K562 (cell line): ENCODE data around the gene PCARE. TPM values are rescaled to one million over a fixed set of nuclear protein-coding genes. Genes with fewer than 3 reads are reported as not detected.

Experiments used
- ATAC-seq: fragments of 200-7000 bp; cut with Tn5 transposase; 3 replicates; pipeline ENCODE4 v1.9.1; 2020; ENCODE audit warnings: moderate library complexity
- BruUV-seq: library from RNA; stranded (reverse); fragments of 400-500 nt; replicated peaks from 2 replicates; lab custom pipeline; 2021; lab: Mats Ljungman, UMichigan
- CTCF ChIA-PET: fragments of 300-600 bp; formaldehyde crosslinking; extraction: SDS; loops from one replicate; lab custom pipeline; 2021; ENCODE audit warnings: low intra/inter-chr PET ratio; lab: Yijun Ruan, JAX
- POLR2A ChIA-PET: fragments of 300-600, 350-650 bp; sonication (Branson Sonifier 250); formaldehyde crosslinking; extraction: SDS; loops from one replicate; lab custom pipeline; 2021; ENCODE audit warnings: antibody characterized with exemption, inconsistent platforms; lab: Yijun Ruan, JAX
- DNase-seq, 4 experiments: peaks; one replicate each; pipeline versions ENCODE4 v3.0.0 to v3.0.0-alpha.2; 2011 to 2018; ENCODE audit warnings: low spot score in 3 of 4, mixed read lengths in 3 of 4; ENCODE audit errors: extremely low read depth in 1 of 4
- FAIRE-seq: peaks from 2 replicates; lab custom pipeline; 2011; peaks lifted over from hg19 to GRCh38; lab: Jason Lieb, UNC
- H2AFZ ChIP-seq: 2 replicates; pipeline ENCODE4 v1.6.0; 2011; ENCODE audit warnings: low read depth, low read length, control low read depth, inconsistent platforms
- H3K27ac ChIP-seq: fragments of 200-600 bp; 3 replicates; pipeline ENCODE4 v1.8.0; 2011; ENCODE audit warnings: low read depth, mild to moderate bottlenecking, control low read depth, inconsistent platforms, low read length, moderate library complexity, mixed read lengths; ENCODE audit errors: extremely low read depth
- H3K27me3 ChIP-seq, 2 experiments: fragments of 300-600 bp in 1 of 2; 2 replicates in 1 of 2; 3 replicates in 1 of 2; pipeline versions ENCODE4 v1.6.0 to v1.8.0; 2011; ENCODE audit warnings: inconsistent platforms in 2 of 2, low read length in 2 of 2, mild to moderate bottlenecking in 1 of 2, mixed read lengths in 1 of 2, moderate library complexity in 1 of 2; ENCODE audit not compliant: control insufficient read depth in 2 of 2, insufficient read depth in 2 of 2
- H3K36me3 ChIP-seq: fragments of 300-600 bp; 3 replicates; pipeline ENCODE4 v1.8.0; 2011; ENCODE audit warnings: mild to moderate bottlenecking, low read length, inconsistent platforms; ENCODE audit not compliant: control insufficient read depth, insufficient read depth
- H3K4me1 ChIP-seq, 2 experiments: fragments of 200-600 bp in 1 of 2; replicated peaks in 1 of 2; 2 replicates in 1 of 2; 3 replicates in 1 of 2; pipeline versions ENCODE4 v1.5.1 to v1.8.0; 2011; ENCODE audit warnings: inconsistent platforms in 2 of 2, low read length in 2 of 2, mild to moderate bottlenecking in 1 of 2, mixed read lengths in 1 of 2, moderate library complexity in 1 of 2; ENCODE audit not compliant: control insufficient read depth in 2 of 2, insufficient read depth in 2 of 2
- H3K4me2 ChIP-seq: 2 replicates; pipeline ENCODE4 v1.6.1; 2011; ENCODE audit warnings: low read length, control low read depth, inconsistent platforms, mixed read lengths; ENCODE audit not compliant: insufficient read depth
- H3K4me3 ChIP-seq: fragments of 200-600 bp; sonication (generic), shearing (Covaris generic); 2 replicates; pipeline ENCODE4 v1.5.1; 2016; ENCODE audit warnings: control low read depth, inconsistent platforms
- H3K79me2 ChIP-seq: fragments of 200-600 bp; 3 replicates; pipeline ENCODE4 v1.8.0; 2011; ENCODE audit warnings: low read length, inconsistent platforms; ENCODE audit not compliant: control insufficient read depth, insufficient read depth
- H3K9ac ChIP-seq, 2 experiments: 2 replicates each; pipeline versions ENCODE4 v1.6.0 to v1.6.1; 2011; ENCODE audit warnings: low read depth in 2 of 2, low read length in 2 of 2, control low read depth in 1 of 2, inconsistent platforms in 1 of 2, mild to moderate bottlenecking in 1 of 2, mixed read lengths in 1 of 2; ENCODE audit not compliant: insufficient read depth in 1 of 2
- H3K9me1 ChIP-seq: one replicate; pipeline ENCODE4 v1.6.0; 2011; ENCODE audit warnings: inconsistent platforms, mild to moderate bottlenecking, low read length, moderate library complexity; ENCODE audit not compliant: control insufficient read depth, insufficient read depth
- H3K9me3 ChIP-seq: replicated peaks from 2 replicates; pipeline ENCODE4 v1.5.1; 2011; ENCODE audit warnings: low read depth, low read length, inconsistent platforms; ENCODE audit not compliant: control insufficient read depth, insufficient read depth
- H4K20me1 ChIP-seq: replicated peaks from 2 replicates; pipeline ENCODE4 v1.6.1; 2011; ENCODE audit warnings: low read length, inconsistent platforms, mixed read lengths; ENCODE audit not compliant: control insufficient read depth, insufficient read depth
- BMI1 ChIP-seq: fragments of 150-350 bp; IDR thresholded peaks from 2 replicates; pipeline ENCODE4 v1.6.1; 2014; ENCODE audit warnings: low read length
- CEBPG ChIP-seq, 3 experiments: fragments of 200-800 bp in 1 of 3; sonication (Bioruptor generic) in 1 of 3; sonication (generic) in 1 of 3; formaldehyde crosslinking in 1 of 3; IDR thresholded peaks in 2 of 3; conservative IDR thresholded peaks in 1 of 3; 2 replicates each; pipeline versions ENCODE4 v1.6.1 to v1.8.0; 2016 to 2022; ENCODE audit warnings: missing compliant biosample characterization in 2 of 3, missing genetic modification characterization in 2 of 3, mild to moderate bottlenecking in 1 of 3, missing genetic modification reagents in 1 of 3
- CHD1 ChIP-seq: fragments of 200-600 bp; sonication (generic); IDR thresholded peaks from one replicate; pipeline ENCODE4 v1.6.1; 2012; ENCODE audit warnings: mild to moderate bottlenecking, moderate library complexity, low read length, inconsistent platforms
- CTBP1 ChIP-seq: fragments of 450-650 bp; IDR thresholded peaks from 2 replicates; pipeline ENCODE4 v1.6.1; 2016; ENCODE audit warnings: borderline replicate concordance
- DNMT1 ChIP-seq: fragments of 450-650 bp; IDR thresholded peaks from 2 replicates; pipeline ENCODE4 v1.6.1; 2016; ENCODE audit warnings: antibody characterized with exemption, mild to moderate bottlenecking
- ESRRB ChIP-seq: fragments of 250-450 bp; sonication (Bioruptor Pico); IDR thresholded peaks from 2 replicates; pipeline ENCODE4 v1.5.0; 2020; ENCODE audit warnings: mild to moderate bottlenecking, moderate library complexity, borderline replicate concordance
- FOXK1 ChIP-seq: sonication (generic); formaldehyde crosslinking; IDR thresholded peaks from 2 replicates; pipeline ENCODE4 v1.8.0; 2022; ENCODE audit warnings: missing genetic modification reagents, mild to moderate bottlenecking, borderline replicate concordance
- POLR2H ChIP-seq: IDR thresholded peaks from 2 replicates; pipeline ENCODE4 v1.6.1; 2016; ENCODE audit warnings: missing genetic modification characterization, low read depth, mild to moderate bottlenecking, control low read depth, missing compliant biosample characterization, moderate library complexity
- SOX6 ChIP-seq: fragments of 450-650 bp; IDR thresholded peaks from 2 replicates; pipeline ENCODE4 v1.6.1; 2014; ENCODE audit warnings: mild to moderate bottlenecking
- SP2 ChIP-seq: IDR thresholded peaks from 2 replicates; pipeline ENCODE4 v1.6.1; 2011; ENCODE audit warnings: mild to moderate bottlenecking, low read depth, low read length, moderate library complexity; ENCODE audit not compliant: poor library complexity, severe bottlenecking; ENCODE audit errors: extremely low read depth
- TAF1 ChIP-seq: IDR thresholded peaks from 2 replicates; pipeline ENCODE4 v1.6.1; 2011; ENCODE audit warnings: mild to moderate bottlenecking, low read length, moderate library complexity; ENCODE audit not compliant: insufficient read depth, control insufficient read depth, severe bottlenecking; ENCODE audit errors: extremely low read depth
- TCF7L2 ChIP-seq: fragments of 150-350 bp; IDR thresholded peaks from 2 replicates; pipeline ENCODE4 v1.6.1; 2016; ENCODE audit warnings: low read depth, mild to moderate bottlenecking, low read length, moderate library complexity
- ZNF699 ChIP-seq: fragments of 250-450 bp; sonication (Bioruptor Pico); IDR thresholded peaks from 2 replicates; pipeline ENCODE4 v1.8.0; 2021; ENCODE audit warnings: mild to moderate bottlenecking, moderate library complexity; ENCODE audit not compliant: insufficient replicate concordance
- WGBS: fragments of 100-300 bp; shearing (Covaris generic); methylation state at CpG from one replicate; pipeline ENCODE4 v1.1.6; 2016; ENCODE audit warnings: low coverage, mixed read lengths; ENCODE audit not compliant: insufficient coverage; ENCODE audit errors: missing lambda C conversion rate; 5-methylcytosine and 5-hydroxymethylcytosine counted together
- in situ Hi-C: fragments of 300-500 bp; cut with MboI; formaldehyde crosslinking; loops from 4 replicates; pipeline ENCODE4 v1.15.0; 2018; ENCODE audit warnings: inconsistent platforms, mixed read lengths
- intact Hi-C: fragments of 100-400 bp; cut with micrococcal nuclease; formaldehyde crosslinking; loops from 2 replicates; pipeline ENCODE4 v1.14.2; 2022
- polyA plus RNA-seq, 8 experiments: library from polyadenylated mRNA; depleted of rRNA in 4 of 8; stranded (reverse) in 5 of 8; unstranded in 3 of 8; fragments of >200 nt; fragmentation: Nextera tagmentation in 2 of 8; fragmentation: Illumina TruSeq in 1 of 8; extraction: Ambion mirVana in 2 of 8; extraction: Trizol in 1 of 8; gene quantifications; 2 replicates each; pipeline versions ENCODE4 v1.2.1 to v1.2.3, GENCODE V29; 2011 to 2014; ENCODE audit warnings: inconsistent platforms in 1 of 8, missing spikeins in 1 of 8
- total RNA-seq, 7 experiments: library from RNA; depleted of rRNA in 6 of 7; stranded (reverse); fragments of >200 nt in 6 of 7; fragmentation: Illumina TruSeq in 2 of 7; extraction: Trizol in 2 of 7; gene quantifications; 2 replicates each; pipeline versions ENCODE4 v1.2.1 to v1.2.3, GENCODE V29; 2011 to 2021; ENCODE audit warnings: low replicate concordance in 1 of 7
- TF ChIP-seq, protein P1 (sequence below): fragments of 250-450 bp; sonication (Bioruptor Pico); IDR thresholded peaks from 2 replicates; pipeline ENCODE4 v1.8.0; 2021; ENCODE audit warnings: moderate library complexity, mild to moderate bottlenecking, inconsistent platforms

The PCARE gene
- total and polyA plus RNA-seq, 9 of the 15 experiments (the other 6 are each of a cell fraction or from before 2014, with no cell fraction given) = not detected

DNA sequence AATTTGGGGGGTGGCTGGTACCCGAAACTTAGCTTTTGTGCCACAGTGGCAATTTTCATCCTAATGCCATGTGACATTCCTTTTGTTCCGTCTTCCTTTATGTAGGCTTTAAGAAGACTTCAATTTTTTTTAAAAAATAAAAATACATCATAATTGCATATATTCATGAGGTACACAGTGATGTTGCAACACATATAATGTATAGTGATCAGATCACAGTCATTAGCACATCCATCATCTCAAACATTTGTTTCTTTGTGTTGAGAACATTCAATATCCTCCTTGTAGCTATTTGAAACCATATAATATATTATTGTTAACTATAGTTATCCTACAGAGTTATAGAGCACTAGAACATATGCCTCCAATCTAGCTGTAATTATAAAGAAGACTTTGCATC is 34.9 kb upstream of the PCARE start:
- peaks cover 2% of the 10 kb centered on the region for H3K9me1 ChIP-seq
- no peak overlapping the region for H3K27ac ChIP-seq
- no peaks in the 10 kb centered on the region for H3K79me2 ChIP-seq
- H3K4me2 ChIP-seq = no peak overlapping the region
- in situ Hi-C loops (no loop called here), intact Hi-C loops (no loop called here)
- no peak for ATAC-seq
- no peak overlapping the region for H3K4me3 ChIP-seq
- H3K9me3 ChIP-seq = no peaks in the 10 kb centered on the region
- no TSS peak for BruUV-seq
- TF ChIP-seq BMI1 (0 out of 2 replicates have a peak, but pooled peaks have one; percentile 50), DNMT1 (no peak), CEBPG (CRISPR knock-in tag; IDR thresholded peaks at IDR 0.05) (no peak), CEBPG (tag; conservative IDR thresholded peaks at IDR 0.05 in 1 of 2, IDR thresholded peaks at IDR 0.05 in 1 of 2) (peak; percentile 22 to 55; a peak in 3 of 4 replicates)
- ChIA-PET CTCF (no interaction called here), POLR2A (interaction anchor here (1.1 kb wide), 1 partner anchor 12 kb away, joined by 3 read pairs; no protein-coding TSS in a partner anchor)
- DNase-seq = no peak
- H3K9ac ChIP-seq = no peak overlapping the region
- H3K36me3 ChIP-seq = no peaks in the 10 kb centered on the region
- H3K27me3 ChIP-seq = peaks cover 2 to 15% of the 10 kb centered on the region in 2 experiments
- no peaks in the 10 kb centered on the region for H4K20me1 ChIP-seq
- H2AFZ ChIP-seq = no peak overlapping the region
- FAIRE-seq = no peak
- no peaks in the 10 kb centered on the region for H3K4me1 ChIP-seq
- 17% methylated on average over 2 of the region's 2 CpGs for WGBS

DNA sequence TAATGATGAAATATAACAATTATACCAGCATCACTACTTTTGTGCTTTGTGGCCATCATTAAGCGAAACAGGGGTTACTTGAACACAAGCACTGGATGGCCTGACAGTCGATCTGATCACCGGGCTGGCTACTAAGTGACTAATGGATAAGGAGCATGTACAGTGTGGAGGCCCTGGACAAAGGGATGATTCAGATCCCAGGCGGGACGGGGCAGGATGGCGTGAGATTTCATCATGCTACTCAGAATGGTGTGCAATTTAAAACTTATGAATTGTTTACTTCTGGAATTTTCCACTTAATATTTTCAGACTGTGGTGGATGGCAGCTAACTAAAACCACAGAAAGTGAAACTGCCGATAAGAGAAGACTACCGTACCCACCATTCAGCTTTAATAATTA is 33.9 kb upstream of the PCARE start:
- POLR2A ChIA-PET = interaction anchor here (1.1 kb wide), 1 partner anchor 13 kb away, joined by 3 read pairs; no protein-coding TSS in a partner anchor
- no peak overlapping the region for H2AFZ ChIP-seq
- no peaks in the 10 kb centered on the region for H3K4me1 ChIP-seq
- H3K9me1 ChIP-seq = peaks cover 2% of the 10 kb centered on the region
- ATAC-seq (peak; percentile 71), FAIRE-seq (no peak), DNase-seq (peak in 1 of 4 experiments; percentile 18)
- H3K27me3 ChIP-seq = peaks cover 2 to 9% of the 10 kb centered on the region in 2 experiments
- H3K79me2 ChIP-seq = no peaks in the 10 kb centered on the region
- BruUV-seq = no TSS peak
- no peaks in the 10 kb centered on the region for H3K9me3 ChIP-seq
- no peaks in the 10 kb centered on the region for H4K20me1 ChIP-seq
- H3K9ac ChIP-seq = no peak overlapping the region
- intact Hi-C loops = no loop called here
- no peak overlapping the region for H3K4me2 ChIP-seq
- WGBS = 0% methylated on average over 8 of the region's 8 CpGs
- no peak overlapping the region for H3K27ac ChIP-seq
- CTCF ChIA-PET = no interaction called here
- H3K4me3 ChIP-seq = no peak overlapping the region
- no peaks in the 10 kb centered on the region for H3K36me3 ChIP-seq
- in situ Hi-C loops = no loop called here
- TF ChIP-seq ZNF699 (CRISPR knock-in tag) = no peak
- TF ChIP-seq CTBP1 = peak; percentile 27; the same call in 1 of the 2 replicates
- peak; percentile 18; the same call in 1 of the 2 replicates for TF ChIP-seq POLR2H (tag)
- no peak for TF ChIP-seq SP2
- peak; percentile 29; the same call in 1 of the 2 replicates for TF ChIP-seq SOX6
- no peak for TF ChIP-seq ESRRB (CRISPR knock-in tag)
- TF ChIP-seq CHD1 = no peak
- TF ChIP-seq TAF1 = no peak
- no peak for TF ChIP-seq TCF7L2
- TF ChIP-seq, protein P1, sequence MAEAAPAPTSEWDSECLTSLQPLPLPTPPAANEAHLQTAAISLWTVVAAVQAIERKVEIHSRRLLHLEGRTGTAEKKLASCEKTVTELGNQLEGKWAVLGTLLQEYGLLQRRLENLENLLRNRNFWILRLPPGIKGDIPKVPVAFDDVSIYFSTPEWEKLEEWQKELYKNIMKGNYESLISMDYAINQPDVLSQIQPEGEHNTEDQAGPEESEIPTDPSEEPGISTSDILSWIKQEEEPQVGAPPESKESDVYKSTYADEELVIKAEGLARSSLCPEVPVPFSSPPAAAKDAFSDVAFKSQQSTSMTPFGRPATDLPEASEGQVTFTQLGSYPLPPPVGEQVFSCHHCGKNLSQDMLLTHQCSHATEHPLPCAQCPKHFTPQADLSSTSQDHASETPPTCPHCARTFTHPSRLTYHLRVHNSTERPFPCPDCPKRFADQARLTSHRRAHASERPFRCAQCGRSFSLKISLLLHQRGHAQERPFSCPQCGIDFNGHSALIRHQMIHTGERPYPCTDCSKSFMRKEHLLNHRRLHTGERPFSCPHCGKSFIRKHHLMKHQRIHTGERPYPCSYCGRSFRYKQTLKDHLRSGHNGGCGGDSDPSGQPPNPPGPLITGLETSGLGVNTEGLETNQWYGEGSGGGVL (CRISPR knock-in tag) = no peak
- TF ChIP-seq FOXK1 (CRISPR knock-in tag) = no peak
